Measurements from ENCODE around the gene MLH3. TPM values are rescaled to one million over a fixed set of nuclear protein-coding genes. Genes with fewer than 3 reads are reported as not detected.

Gene MLH3
- total RNA-seq, 2 donors from 2014 or later, result 18.2 to 23.7 TPM

- TF ChIP-seq POLR2A (IDR thresholded peaks at IDR 0.05), result no peak
- TF ChIP-seq, protein P1, sequence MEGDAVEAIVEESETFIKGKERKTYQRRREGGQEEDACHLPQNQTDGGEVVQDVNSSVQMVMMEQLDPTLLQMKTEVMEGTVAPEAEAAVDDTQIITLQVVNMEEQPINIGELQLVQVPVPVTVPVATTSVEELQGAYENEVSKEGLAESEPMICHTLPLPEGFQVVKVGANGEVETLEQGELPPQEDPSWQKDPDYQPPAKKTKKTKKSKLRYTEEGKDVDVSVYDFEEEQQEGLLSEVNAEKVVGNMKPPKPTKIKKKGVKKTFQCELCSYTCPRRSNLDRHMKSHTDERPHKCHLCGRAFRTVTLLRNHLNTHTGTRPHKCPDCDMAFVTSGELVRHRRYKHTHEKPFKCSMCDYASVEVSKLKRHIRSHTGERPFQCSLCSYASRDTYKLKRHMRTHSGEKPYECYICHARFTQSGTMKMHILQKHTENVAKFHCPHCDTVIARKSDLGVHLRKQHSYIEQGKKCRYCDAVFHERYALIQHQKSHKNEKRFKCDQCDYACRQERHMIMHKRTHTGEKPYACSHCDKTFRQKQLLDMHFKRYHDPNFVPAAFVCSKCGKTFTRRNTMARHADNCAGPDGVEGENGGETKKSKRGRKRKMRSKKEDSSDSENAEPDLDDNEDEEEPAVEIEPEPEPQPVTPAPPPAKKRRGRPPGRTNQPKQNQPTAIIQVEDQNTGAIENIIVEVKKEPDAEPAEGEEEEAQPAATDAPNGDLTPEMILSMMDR (IDR thresholded peaks at IDR 0.05), result no peak
- Histone ChIP-seq H3K27me3 (no peaks in the 10 kb centered on the region), H3K4me1 (no peaks in the 10 kb centered on the region), H3K9me3 (no peaks in the 10 kb centered on the region), H3K27ac (no peak overlapping the region), H3K36me3 (replicated peaks in 1 of 2; ENCODE audit: insufficient read depth in 1 of 2, low read depth in 2 of 2) (no peaks in the 10 kb centered on the region), H3K4me3 (no peak overlapping the region)
- ATAC-seq (no peak), DNase-seq (no peak)
- 74 to 80% methylated on average over 2 to 10 of the region's 10 CpGs for WGBS, 2 donors
- intact Hi-C loops (cut with DNase I), result no loop called here
These were observed 66.3 kb downstream of the MLH3 start for GRCh38 chr14:74985028-74985310.

- no peak for DNase-seq
These were observed 66.8 kb downstream of the MLH3 start for GRCh38 chr14:74984236-74985027.

GRCh38 chr14:74983343-74983742 is 67.9 kb downstream of the MLH3 start:
- WGBS, 2 donors, result 69 to 90% methylated on average over 1 of the region's 1 CpG
- no peak overlapping the region for H3K4me3 ChIP-seq
- H3K4me1 ChIP-seq, result no peaks in the 10 kb centered on the region
- H3K27ac ChIP-seq, result no peak overlapping the region
- no peak for TF ChIP-seq POLR2A (IDR thresholded peaks at IDR 0.05)
- TF ChIP-seq, protein P1 (IDR thresholded peaks at IDR 0.05), result no peak
- intact Hi-C loops (cut with DNase I), result no loop called here
- ATAC-seq (no peak), DNase-seq (no peak)
- no peaks in the 10 kb centered on the region for H3K9me3 ChIP-seq
- H3K27me3 ChIP-seq, result no peaks in the 10 kb centered on the region
- no peaks in the 10 kb centered on the region for H3K36me3 ChIP-seq (replicated peaks in 1 of 2; ENCODE audit: insufficient read depth in 1 of 2, low read depth in 2 of 2)

More at GRCh38 chr14:74984236-74985027, 66.8 kb downstream of the MLH3 start:
- Histone ChIP-seq H3K4me3 (no peak overlapping the region), H3K36me3 (replicated peaks in 1 of 2; ENCODE audit: insufficient read depth in 1 of 2, low read depth in 2 of 2) (no peaks in the 10 kb centered on the region), H3K27me3 (no peaks in the 10 kb centered on the region), H3K4me1 (no peaks in the 10 kb centered on the region), H3K9me3 (no peaks in the 10 kb centered on the region), H3K27ac (no peak overlapping the region)
- no peak for ATAC-seq
- WGBS, 2 donors, result 78 to 82% methylated on average over 15 to 16 of the region's 16 CpGs
- intact Hi-C loops (cut with DNase I), result no loop called here
- TF ChIP-seq, protein P1 (IDR thresholded peaks at IDR 0.05), result no peak
- no peak for TF ChIP-seq POLR2A (IDR thresholded peaks at IDR 0.05)

- 82 to 86% methylated on average over 4 of the region's 4 CpGs for WGBS, 2 donors
- no peak for DNase-seq
- no peaks in the 10 kb centered on the region for H3K36me3 ChIP-seq (replicated peaks in 1 of 2; ENCODE audit: insufficient read depth in 1 of 2, low read depth in 2 of 2)
- H3K4me1 ChIP-seq, result no peaks in the 10 kb centered on the region
- H3K9me3 ChIP-seq, result no peaks in the 10 kb centered on the region
- intact Hi-C loops (cut with DNase I), result no loop called here
- H3K27me3 ChIP-seq, result no peaks in the 10 kb centered on the region
- no peak overlapping the region for H3K4me3 ChIP-seq
- TF ChIP-seq, protein P1 (IDR thresholded peaks at IDR 0.05), result no peak
- no peak for ATAC-seq
- H3K27ac ChIP-seq, result no peak overlapping the region
These were observed 68.6 kb downstream of the MLH3 start for GRCh38 chr14:74982661-74983060.

DNA sequence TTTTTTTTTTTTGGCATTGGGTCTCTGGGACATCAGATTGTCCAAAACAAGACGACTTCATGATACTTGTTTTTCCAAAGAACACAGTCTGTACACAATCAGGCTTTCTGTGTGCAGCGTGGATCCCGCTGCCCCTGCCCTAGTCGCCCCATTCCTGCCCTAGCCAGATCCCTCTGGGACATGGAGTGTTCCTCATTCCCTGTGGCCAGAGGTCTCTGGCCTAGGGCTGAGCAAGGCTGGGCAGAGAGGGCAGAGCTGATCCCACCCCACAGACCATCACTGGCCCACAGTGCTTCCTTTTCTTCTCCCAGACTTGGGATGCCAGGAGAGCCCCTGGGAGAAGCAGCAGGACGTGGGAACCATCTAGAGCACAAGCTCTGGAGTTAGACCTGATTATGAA is 69.4 kb downstream of the MLH3 start:
- Histone ChIP-seq H3K4me3 (no peak overlapping the region), H3K4me1 (no peaks in the 10 kb centered on the region), H3K27ac (no peak overlapping the region), H3K9me3 (no peaks in the 10 kb centered on the region), H3K36me3 (replicated peaks in 1 of 2; ENCODE audit: insufficient read depth in 1 of 2, low read depth in 2 of 2) (no peaks in the 10 kb centered on the region), H3K27me3 (no peaks in the 10 kb centered on the region)
- no peak for DNase-seq
- intact Hi-C loops (cut with DNase I), result no loop called here
- TF ChIP-seq POLR2A (IDR thresholded peaks at IDR 0.05), result no peak
- TF ChIP-seq, protein P1 (IDR thresholded peaks at IDR 0.05), result no peak
- 88% methylated on average over 4 to 5 of the region's 5 CpGs for WGBS, 2 donors
- no peak for ATAC-seq

Data from body of pancreas (tissue), 4 donors.